Endodermal cell (in vitro differentiated cells): Measurements from ENCODE around the gene RPTN. TPM values are rescaled to one million over a fixed set of nuclear protein-coding genes. Genes with fewer than 3 reads are reported as not detected.

Experiments
- DNase-seq: peaks from one replicate; pipeline ENCODE4 v3.0.0-alpha.2; 2017
- H3K27ac ChIP-seq: 2 replicates; pipeline ENCODE4 v1.5.1; 2013; ENCODE audit warnings: mild to moderate bottlenecking, low read depth, low read length, moderate library complexity
- H3K27me3 ChIP-seq: 2 replicates; pipeline ENCODE4 v1.6.1; 2013; ENCODE audit warnings: mild to moderate bottlenecking, low read length, moderate library complexity; ENCODE audit not compliant: insufficient read depth, control insufficient read depth, poor library complexity, severe bottlenecking
- H3K36me3 ChIP-seq: 2 replicates; pipeline ENCODE4 v1.7.0; 2013; ENCODE audit warnings: mild to moderate bottlenecking, low read length, moderate library complexity; ENCODE audit not compliant: control insufficient read depth, insufficient read depth
- H3K4me1 ChIP-seq: one replicate; pipeline ENCODE4 v1.7.0; 2013; ENCODE audit warnings: low read length; ENCODE audit not compliant: control insufficient read depth, insufficient read depth
- H3K4me3 ChIP-seq: 2 replicates; pipeline ENCODE4 v1.5.1; 2013; ENCODE audit warnings: mild to moderate bottlenecking, low read length, moderate library complexity
- H3K9ac ChIP-seq: 2 replicates; pipeline ENCODE4 v1.6.1; 2013; ENCODE audit warnings: mild to moderate bottlenecking, low read length, moderate library complexity; ENCODE audit not compliant: poor library complexity, severe bottlenecking; ENCODE audit errors: extremely low read depth
- H3K9me3 ChIP-seq: 2 replicates; pipeline ENCODE4 v1.6.1; 2013; ENCODE audit warnings: mild to moderate bottlenecking, low read length, moderate library complexity; ENCODE audit not compliant: control insufficient read depth
- H3K27ac Mint-ChIP-seq: 2 replicates; pipeline ENCODE4 v1.8.0; 2020; ENCODE audit warnings: mixed read lengths
- H3K27me3 Mint-ChIP-seq: 2 replicates; pipeline ENCODE4 v1.8.0; 2021; ENCODE audit warnings: mild to moderate bottlenecking, mixed read lengths; ENCODE audit not compliant: insufficient read depth
- H3K36me3 Mint-ChIP-seq: 2 replicates; pipeline ENCODE4 v1.8.0; 2020; ENCODE audit warnings: low read depth, mixed read lengths
- H3K4me1 Mint-ChIP-seq: 2 replicates; pipeline ENCODE4 v1.8.0; 2020; ENCODE audit warnings: mixed read lengths
- H3K4me3 Mint-ChIP-seq: 2 replicates; pipeline ENCODE4 v1.8.0; 2020; ENCODE audit warnings: mild to moderate bottlenecking, moderate library complexity, mixed read lengths
- H3K9me3 Mint-ChIP-seq: 2 replicates; pipeline ENCODE4 v1.8.0; 2020; ENCODE audit warnings: mild to moderate bottlenecking, mixed read lengths
- WGBS, 2 experiments: methylation state at CpG; one replicate each; pipeline versions ENCODE4 v1.1.5 to v1.1.7; 2013; ENCODE audit warnings: missing lambda C conversion rate in 2 of 2, mixed read lengths in 1 of 2; ENCODE audit not compliant: insufficient coverage in 1 of 2, insufficient read length in 1 of 2; 5-methylcytosine and 5-hydroxymethylcytosine counted together
- total RNA-seq, 2 donors: library from RNA; stranded (reverse); fragmentation: NEBNext Ultra II Directional in 1 of 2; extraction: Animal tissue kit (Norgen Biotek cat#: 25700) in 1 of 2; gene quantifications; 2 replicates in 1 of 2; 3 replicates in 1 of 2; pipeline ENCODE4 v1.2.1, GENCODE V29; 2021
- TF ChIP-seq, protein P1 (sequence below): fragments of 200-600 bp; sonication (generic); conservative IDR thresholded peaks from 2 replicates; pipeline ENCODE4 v1.5.0; 2021; ENCODE audit warnings: antibody characterized with exemption, mild to moderate bottlenecking

The RPTN gene
- total RNA-seq, 2 donors from 2014 or later: not detected

DNA sequence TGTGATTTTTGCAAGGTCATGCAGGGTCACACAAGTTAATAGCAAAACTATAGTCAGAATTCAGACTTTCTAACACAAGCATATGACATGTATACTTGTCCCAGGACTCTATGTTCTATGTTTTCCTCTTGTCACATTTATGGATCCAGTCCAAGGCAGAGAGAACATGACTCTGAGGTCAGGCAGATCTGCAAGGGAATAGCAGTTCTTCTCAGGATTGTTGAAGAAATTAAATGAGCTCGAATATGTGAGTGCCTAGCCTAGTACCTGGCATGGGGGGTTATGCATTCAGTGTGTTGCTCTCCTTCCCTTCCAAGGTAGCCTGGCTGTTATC is 9.5 kb upstream of the RPTN start:
- Mint-ChIP-seq H3K9me3 (peaks cover 2% of the 10 kb centered on the region), H3K27me3 (peaks cover 24% of the 10 kb centered on the region), H3K4me1 (no peaks in the 10 kb centered on the region), H3K36me3 (no peaks in the 10 kb centered on the region), H3K27ac (no peak overlapping the region), H3K4me3 (no peak overlapping the region)
- H3K9me3 ChIP-seq: peaks cover 15% of the 10 kb centered on the region
- 46 to 71% methylated on average over 1 of the region's 1 CpG for WGBS, 2 experiments
- H3K36me3 ChIP-seq: no peaks in the 10 kb centered on the region
- H3K27me3 ChIP-seq: no peaks in the 10 kb centered on the region
- H3K4me3 ChIP-seq: no peak overlapping the region
- no peak overlapping the region for H3K9ac ChIP-seq
- no peaks in the 10 kb centered on the region for H3K4me1 ChIP-seq
- TF ChIP-seq, protein P1, sequence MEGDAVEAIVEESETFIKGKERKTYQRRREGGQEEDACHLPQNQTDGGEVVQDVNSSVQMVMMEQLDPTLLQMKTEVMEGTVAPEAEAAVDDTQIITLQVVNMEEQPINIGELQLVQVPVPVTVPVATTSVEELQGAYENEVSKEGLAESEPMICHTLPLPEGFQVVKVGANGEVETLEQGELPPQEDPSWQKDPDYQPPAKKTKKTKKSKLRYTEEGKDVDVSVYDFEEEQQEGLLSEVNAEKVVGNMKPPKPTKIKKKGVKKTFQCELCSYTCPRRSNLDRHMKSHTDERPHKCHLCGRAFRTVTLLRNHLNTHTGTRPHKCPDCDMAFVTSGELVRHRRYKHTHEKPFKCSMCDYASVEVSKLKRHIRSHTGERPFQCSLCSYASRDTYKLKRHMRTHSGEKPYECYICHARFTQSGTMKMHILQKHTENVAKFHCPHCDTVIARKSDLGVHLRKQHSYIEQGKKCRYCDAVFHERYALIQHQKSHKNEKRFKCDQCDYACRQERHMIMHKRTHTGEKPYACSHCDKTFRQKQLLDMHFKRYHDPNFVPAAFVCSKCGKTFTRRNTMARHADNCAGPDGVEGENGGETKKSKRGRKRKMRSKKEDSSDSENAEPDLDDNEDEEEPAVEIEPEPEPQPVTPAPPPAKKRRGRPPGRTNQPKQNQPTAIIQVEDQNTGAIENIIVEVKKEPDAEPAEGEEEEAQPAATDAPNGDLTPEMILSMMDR: no peak
- no peak for DNase-seq
- no peak overlapping the region for H3K27ac ChIP-seq

- Histone ChIP-seq H3K9ac (no peak overlapping the region), H3K4me1 (no peaks in the 10 kb centered on the region), H3K27ac (no peak overlapping the region), H3K27me3 (no peaks in the 10 kb centered on the region), H3K9me3 (peaks cover 11% of the 10 kb centered on the region), H3K36me3 (no peaks in the 10 kb centered on the region), H3K4me3 (no peak overlapping the region)
- no peak overlapping the region for H3K27ac Mint-ChIP-seq
- H3K4me1 Mint-ChIP-seq: no peaks in the 10 kb centered on the region
- DNase-seq: no peak
- TF ChIP-seq, protein P1: no peak
- no peaks in the 10 kb centered on the region for H3K36me3 Mint-ChIP-seq
- WGBS, 2 experiments: 17 to 20% methylated on average over 1 to 3 of the region's 3 CpGs
- H3K9me3 Mint-ChIP-seq: peaks cover 2% of the 10 kb centered on the region
- H3K4me3 Mint-ChIP-seq: no peak overlapping the region
- peaks cover 26% of the 10 kb centered on the region for H3K27me3 Mint-ChIP-seq
These were observed 9.0 kb upstream of the RPTN start for GRCh38 chr1:152167835-152168534.

- Histone ChIP-seq H3K4me1 (no peaks in the 10 kb centered on the region), H3K9ac (no peak overlapping the region), H3K4me3 (no peak overlapping the region), H3K36me3 (no peaks in the 10 kb centered on the region), H3K27me3 (no peaks in the 10 kb centered on the region), H3K9me3 (peaks cover 11% of the 10 kb centered on the region), H3K27ac (no peak overlapping the region)
- H3K36me3 Mint-ChIP-seq: no peaks in the 10 kb centered on the region
- H3K27me3 Mint-ChIP-seq: peaks cover 27% of the 10 kb centered on the region
- 75 to 84% methylated on average over 1 of the region's 1 CpG for WGBS, 2 experiments
- peaks cover 1% of the 10 kb centered on the region for H3K9me3 Mint-ChIP-seq
- DNase-seq: no peak
- TF ChIP-seq, protein P1: no peak
- H3K4me3 Mint-ChIP-seq: no peak overlapping the region
- no peak overlapping the region for H3K27ac Mint-ChIP-seq
- H3K4me1 Mint-ChIP-seq: no peaks in the 10 kb centered on the region
These were observed 7.9 kb upstream of the RPTN start for GRCh38 chr1:152166966-152167365.
